Measurements from ENCODE around the gene DYNC2H1. TPM values are rescaled to one million over a fixed set of nuclear protein-coding genes. Genes with fewer than 3 reads are reported as not detected.

The DYNC2H1 gene
- total and polyA plus RNA-seq, 7 donors: 0.79 to 2.3 (median 1.3) TPM

DNA sequence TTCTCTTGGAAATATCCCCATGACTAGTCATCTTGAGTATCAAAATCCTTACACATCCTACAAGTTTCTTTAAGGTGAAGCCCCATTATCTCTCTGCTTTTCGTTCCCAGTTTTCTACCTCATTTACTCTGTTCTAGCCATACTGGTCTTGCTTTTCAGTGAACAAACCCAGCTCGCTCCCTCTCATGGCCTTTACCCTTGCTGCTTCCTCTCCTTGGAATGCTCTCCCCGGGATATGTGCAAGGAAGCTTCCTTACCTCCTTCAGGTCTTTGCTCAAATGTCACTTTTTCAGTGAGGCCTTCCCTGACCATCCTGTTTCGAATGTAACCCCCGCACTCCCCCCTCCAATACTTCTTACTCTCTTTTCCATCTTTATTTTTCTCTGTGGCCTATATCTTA is 331.8 kb downstream of the DYNC2H1 start:
- Histone ChIP-seq H3K4me3 (no peak overlapping the region), H3K36me3 (ENCODE audit: insufficient read depth in 1 of 2, low read depth in 1 of 2) (no peaks in the 10 kb centered on the region), H3K27me3 (ENCODE audit: insufficient read depth in 3 of 3, low read length in 2 of 3) (no peaks in the 10 kb centered on the region), H3K4me1 (no peaks in the 10 kb centered on the region), H3K27ac (no peak overlapping the region), H3K9me3 (no peaks in the 10 kb centered on the region)
- TF ChIP-seq, protein P1, sequence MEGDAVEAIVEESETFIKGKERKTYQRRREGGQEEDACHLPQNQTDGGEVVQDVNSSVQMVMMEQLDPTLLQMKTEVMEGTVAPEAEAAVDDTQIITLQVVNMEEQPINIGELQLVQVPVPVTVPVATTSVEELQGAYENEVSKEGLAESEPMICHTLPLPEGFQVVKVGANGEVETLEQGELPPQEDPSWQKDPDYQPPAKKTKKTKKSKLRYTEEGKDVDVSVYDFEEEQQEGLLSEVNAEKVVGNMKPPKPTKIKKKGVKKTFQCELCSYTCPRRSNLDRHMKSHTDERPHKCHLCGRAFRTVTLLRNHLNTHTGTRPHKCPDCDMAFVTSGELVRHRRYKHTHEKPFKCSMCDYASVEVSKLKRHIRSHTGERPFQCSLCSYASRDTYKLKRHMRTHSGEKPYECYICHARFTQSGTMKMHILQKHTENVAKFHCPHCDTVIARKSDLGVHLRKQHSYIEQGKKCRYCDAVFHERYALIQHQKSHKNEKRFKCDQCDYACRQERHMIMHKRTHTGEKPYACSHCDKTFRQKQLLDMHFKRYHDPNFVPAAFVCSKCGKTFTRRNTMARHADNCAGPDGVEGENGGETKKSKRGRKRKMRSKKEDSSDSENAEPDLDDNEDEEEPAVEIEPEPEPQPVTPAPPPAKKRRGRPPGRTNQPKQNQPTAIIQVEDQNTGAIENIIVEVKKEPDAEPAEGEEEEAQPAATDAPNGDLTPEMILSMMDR (IDR thresholded peaks at IDR 0.05): no peak
- 78 to 91% (median 89%) methylated on average over 5 of the region's 5 CpGs for WGBS, 3 donors
- no peak for ATAC-seq
- intact Hi-C loops (cut with DNase I): no loop called here
- DNase-seq: no peak

DNA sequence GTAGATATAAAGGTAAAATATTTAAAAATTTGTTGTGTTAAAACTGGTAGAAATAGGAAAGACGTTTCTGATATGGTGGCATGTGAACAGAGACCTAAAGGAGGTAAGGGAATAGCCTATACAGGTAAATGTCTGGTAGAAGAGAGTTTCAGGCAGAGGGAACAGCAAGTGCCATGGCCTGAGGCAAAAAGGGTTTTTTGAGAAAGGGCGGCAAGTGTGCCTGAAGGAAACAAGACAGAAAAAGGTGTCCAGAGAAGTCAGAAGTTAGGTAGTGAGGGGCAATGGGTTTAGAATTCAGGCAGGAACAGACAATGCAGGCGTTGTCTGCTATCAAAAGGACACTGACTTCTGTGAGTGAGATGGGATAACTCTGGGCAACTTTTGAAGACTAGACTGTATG is 339.7 kb downstream of the DYNC2H1 start:
- no peaks in the 10 kb centered on the region for H3K27me3 ChIP-seq (ENCODE audit: insufficient read depth in 3 of 3, low read length in 2 of 3)
- DNase-seq: no peak
- ATAC-seq: no peak
- TF ChIP-seq, protein P1 (IDR thresholded peaks at IDR 0.05): no peak
- no peaks in the 10 kb centered on the region for H3K4me1 ChIP-seq
- H3K27ac ChIP-seq: no peak overlapping the region
- no peak overlapping the region for H3K4me3 ChIP-seq
- WGBS, 3 donors: 55 to 89% (median 77%) methylated on average over 3 of the region's 3 CpGs
- intact Hi-C loops (cut with DNase I): no loop called here
- H3K9me3 ChIP-seq: no peaks in the 10 kb centered on the region
- no peaks in the 10 kb centered on the region for H3K36me3 ChIP-seq (ENCODE audit: insufficient read depth in 1 of 2, low read depth in 1 of 2)

DNA sequence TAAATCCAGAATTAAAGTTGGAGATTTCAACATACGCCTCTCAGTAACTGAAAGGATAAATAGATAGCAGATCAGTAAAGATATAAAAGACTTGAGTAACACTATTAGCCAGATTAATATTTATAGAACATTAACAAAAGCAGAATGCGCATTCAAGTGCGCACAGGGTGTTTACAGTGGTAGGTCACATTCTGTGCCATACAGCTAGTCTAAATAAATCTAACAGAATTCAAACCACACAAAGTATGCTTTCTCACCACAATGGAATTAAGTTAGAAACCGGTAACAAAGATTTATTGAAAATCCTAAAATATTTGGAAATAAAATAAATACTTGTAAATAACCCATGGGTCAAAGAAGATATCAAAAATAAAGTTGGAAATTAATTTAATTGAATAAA is 341.0 kb downstream of the DYNC2H1 start:
- no peaks in the 10 kb centered on the region for H3K9me3 ChIP-seq
- DNase-seq (no peak), ATAC-seq (no peak)
- no peaks in the 10 kb centered on the region for H3K4me1 ChIP-seq
- WGBS, 3 donors: 46 to 95% (median 71%) methylated on average over 4 of the region's 4 CpGs
- H3K4me3 ChIP-seq: no peak overlapping the region
- TF ChIP-seq, protein P1 (IDR thresholded peaks at IDR 0.05): no peak
- no peaks in the 10 kb centered on the region for H3K36me3 ChIP-seq (ENCODE audit: insufficient read depth in 1 of 2, low read depth in 1 of 2)
- H3K27ac ChIP-seq: no peak overlapping the region
- intact Hi-C loops (cut with DNase I): no loop called here
- H3K27me3 ChIP-seq (ENCODE audit: insufficient read depth in 3 of 3, low read length in 2 of 3): no peaks in the 10 kb centered on the region

DNA sequence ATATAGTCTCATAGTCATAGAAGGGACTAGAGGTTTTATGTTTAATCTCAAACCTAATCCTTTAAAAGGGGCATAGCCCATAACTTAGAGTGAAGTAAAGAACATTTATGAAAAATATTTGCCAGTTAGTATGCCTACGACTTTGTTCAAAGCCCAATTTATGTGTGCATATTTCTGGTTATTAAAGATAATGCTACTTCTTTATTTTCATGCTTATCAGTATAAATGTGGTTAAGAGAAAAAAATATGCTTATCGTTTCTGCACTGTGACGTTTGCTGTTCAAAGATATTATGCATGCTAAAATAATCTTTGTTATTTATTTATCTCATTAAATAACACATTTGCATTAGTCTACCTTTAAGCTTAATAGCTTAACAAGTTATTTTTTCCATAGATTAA is 343.9 kb downstream of the DYNC2H1 start:
- intact Hi-C loops (cut with DNase I): no loop called here
- Histone ChIP-seq H3K9me3 (no peaks in the 10 kb centered on the region), H3K27ac (no peak overlapping the region), H3K27me3 (ENCODE audit: insufficient read depth in 3 of 3, low read length in 2 of 3) (no peaks in the 10 kb centered on the region), H3K36me3 (ENCODE audit: insufficient read depth in 1 of 2, low read depth in 1 of 2) (no peaks in the 10 kb centered on the region), H3K4me3 (no peak overlapping the region), H3K4me1 (no peaks in the 10 kb centered on the region)
- WGBS, 3 donors: 64 to 72% (median 65%) methylated on average over 3 of the region's 3 CpGs
- DNase-seq (no peak), ATAC-seq (no peak)
- TF ChIP-seq, protein P1 (IDR thresholded peaks at IDR 0.05): no peak

DNA sequence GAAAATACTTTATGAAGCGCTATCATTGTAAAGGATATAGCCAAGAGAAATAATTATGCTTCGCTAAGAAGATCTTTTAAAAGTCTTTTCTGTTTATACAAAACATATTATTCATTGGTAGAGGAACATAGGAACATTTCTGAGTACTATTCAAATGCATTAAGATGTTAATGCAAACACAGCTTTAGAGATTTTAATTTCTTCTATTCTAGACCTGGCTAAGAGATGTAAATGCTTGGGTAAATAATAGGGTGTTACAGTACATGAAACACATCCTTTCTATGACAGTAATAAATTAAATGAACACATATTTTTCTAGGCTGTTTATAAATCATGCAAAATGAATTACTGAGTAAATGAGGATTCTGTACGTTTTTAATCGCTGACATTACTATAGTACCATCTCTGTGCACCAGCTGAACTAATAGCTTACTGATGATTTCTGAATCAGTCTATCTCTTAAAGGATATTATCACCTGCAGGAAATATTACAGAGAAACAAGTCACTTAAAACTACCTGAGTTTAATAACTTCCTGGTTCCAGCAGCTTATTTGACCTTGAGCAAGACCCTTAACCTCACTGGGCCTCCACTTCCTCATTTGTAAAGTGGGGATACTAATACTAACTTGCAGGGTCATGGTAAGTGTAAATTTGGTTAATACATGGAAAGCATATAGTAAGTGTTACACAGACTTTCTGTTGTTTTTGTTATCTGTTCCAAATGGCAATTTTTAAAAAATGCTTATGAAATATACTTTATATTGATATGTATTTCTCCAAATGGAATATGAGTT is 344.9 kb downstream of the DYNC2H1 start:
- intact Hi-C loops (cut with DNase I): no loop called here
- TF ChIP-seq, protein P1 (IDR thresholded peaks at IDR 0.05): no peak
- DNase-seq (no peak), ATAC-seq (no peak)
- H3K27ac ChIP-seq: no peak overlapping the region
- 79 to 95% (median 94%) methylated on average over 4 of the region's 4 CpGs for WGBS, 3 donors
- H3K4me3 ChIP-seq: no peak overlapping the region
- no peaks in the 10 kb centered on the region for H3K9me3 ChIP-seq
- H3K36me3 ChIP-seq (ENCODE audit: insufficient read depth in 1 of 2, low read depth in 1 of 2): no peaks in the 10 kb centered on the region
- H3K27me3 ChIP-seq (ENCODE audit: insufficient read depth in 3 of 3, low read length in 2 of 3): no peaks in the 10 kb centered on the region
- H3K4me1 ChIP-seq: no peaks in the 10 kb centered on the region

Data from psoas muscle (tissue), 8 donors.